CD4-positive, alpha-beta T cell treated with Interleukin-17A for 1 hour (primary cell): Measurements from ENCODE around the gene TTLL12.

ENCODE experiments used
- DNase-seq: peaks from one replicate; pipeline ENCODE4 v3.0.0-alpha.2; 2020

The TTLL12 gene

DNA sequence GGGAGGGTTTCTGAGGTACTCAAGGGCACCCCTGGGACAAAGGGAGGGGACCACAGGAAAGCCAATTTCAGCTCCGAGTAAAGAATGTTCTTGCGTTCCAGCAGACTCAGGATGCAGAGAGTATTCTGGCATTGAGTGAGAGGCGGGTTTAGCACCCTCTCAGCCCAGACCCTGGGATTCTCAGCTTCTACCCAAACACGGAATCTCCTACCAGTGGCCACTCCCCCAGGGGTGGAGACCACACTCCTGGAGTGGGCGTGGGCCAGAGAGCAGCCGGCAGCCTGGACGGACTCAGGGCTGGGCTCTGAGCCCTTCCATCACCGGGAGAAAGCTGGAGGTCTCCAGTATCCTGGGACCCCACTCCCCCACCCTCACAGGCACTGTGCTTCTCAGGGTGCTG is 26.1 kb upstream of the TTLL12 start:
- no peak for DNase-seq

DNA sequence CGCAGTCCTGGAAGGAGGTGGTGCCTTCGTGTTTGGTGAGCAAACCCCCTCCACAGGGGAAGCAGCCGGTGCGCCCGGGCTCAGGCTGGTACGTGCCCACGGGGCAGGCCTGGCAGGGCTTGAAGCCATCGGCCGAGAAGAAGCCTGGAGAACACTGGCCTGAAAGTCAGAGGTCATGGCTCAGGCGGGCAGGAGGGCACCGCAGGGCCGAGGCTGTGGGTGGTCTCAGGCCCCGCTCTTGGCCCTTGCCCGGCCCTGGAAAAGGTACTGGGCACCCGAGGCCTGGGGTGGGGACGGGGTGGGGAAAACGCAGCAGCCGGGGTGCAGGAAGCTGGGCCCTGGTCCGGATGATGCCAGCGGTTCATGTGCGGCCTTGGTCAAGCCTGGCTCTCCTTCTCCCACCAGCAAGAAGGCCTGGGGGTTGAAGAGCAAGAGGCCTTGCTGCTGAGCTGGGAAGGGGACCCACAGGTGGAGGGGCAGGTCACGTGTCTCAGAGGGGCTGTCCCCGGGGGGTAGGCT is 25.6 kb upstream of the TTLL12 start:
- no peak for DNase-seq

DNA sequence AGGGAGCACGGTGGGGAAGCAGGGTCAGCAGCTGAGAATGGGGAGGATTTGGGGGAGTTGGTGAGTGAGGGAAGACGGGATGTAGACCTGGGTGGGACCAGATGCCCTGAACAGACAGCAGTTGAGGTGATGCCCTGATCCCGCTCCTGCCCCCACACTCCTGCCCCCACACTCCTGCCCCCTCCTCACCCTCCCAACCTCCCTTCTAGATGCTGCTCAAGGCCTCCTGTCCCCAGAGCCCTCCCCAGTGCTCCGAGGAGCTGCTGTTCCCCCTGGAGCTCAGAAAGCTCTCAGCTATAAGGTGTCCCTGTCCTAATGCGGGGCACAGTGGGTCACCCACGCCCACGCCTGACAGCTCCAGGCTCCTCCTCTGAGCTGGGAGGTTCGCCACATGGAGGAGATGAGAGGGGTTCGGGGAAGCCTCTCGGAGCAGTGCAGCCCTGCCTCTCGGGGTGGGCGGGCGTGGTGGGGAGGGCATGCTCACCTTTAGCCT is 25.1 kb upstream of the TTLL12 start:
- no peak for DNase-seq

DNA sequence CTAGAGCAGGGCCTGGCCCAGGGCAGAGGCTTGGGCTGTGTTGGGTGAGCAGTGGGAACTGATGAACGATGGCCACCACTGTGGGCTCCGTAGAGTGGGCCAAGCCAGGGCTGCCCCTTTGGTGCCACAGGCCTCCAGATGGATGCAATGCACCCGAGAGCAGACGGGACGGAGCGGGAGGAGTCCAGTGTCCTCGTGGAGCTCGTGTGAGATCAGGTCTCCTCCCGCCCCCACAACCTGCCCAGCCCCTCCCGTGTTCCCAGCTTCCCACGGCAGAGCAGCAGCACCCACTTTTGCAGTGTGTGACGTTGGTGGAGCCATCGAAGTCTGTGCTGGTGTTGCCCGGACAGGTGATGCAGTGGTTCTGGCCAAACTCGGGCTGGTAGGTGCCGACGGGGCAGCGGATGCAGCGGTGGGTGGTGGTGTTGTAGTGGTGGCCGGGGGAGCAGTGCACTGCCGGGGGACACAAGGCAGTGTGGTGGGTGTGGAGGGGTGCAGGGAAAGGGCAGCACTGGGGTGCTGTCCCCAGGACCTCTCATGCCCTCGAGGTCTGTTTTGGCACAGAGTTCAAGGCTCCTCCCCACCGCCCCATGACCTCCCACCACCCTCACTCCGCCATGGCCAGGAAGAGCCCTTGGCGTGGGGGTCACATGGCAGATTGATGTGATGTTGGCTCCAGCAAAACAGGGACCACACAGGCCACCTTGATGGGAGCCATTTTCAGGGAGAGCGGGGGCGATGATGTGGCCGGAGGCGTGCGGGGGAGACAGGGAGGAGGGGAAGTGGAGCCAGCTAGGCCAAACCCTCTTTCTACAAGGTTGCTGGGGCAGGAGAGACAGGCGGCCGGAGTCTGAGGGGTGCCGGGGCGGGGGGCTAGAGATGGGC is 23.9 kb upstream of the TTLL12 start:
- DNase-seq, result no peak

DNA sequence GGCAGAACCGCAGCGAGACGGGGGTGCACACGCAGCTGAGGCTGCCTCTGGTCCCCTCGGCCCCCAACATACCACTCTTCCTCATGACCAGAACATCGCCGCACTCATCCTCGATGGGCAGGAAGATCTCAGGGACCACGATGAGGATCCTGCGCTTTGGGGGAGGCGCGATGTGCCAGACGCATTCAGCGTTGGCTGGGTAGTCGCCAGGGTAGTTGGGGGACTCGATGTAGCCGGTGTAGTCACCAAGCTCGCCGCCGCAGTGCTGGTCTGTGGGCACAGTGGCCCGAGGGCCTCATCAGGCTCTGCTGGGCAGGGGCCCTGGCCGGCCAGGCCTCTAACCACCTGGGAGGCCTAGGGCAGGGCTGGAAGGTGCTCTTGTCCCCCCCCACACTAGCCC is 23.0 kb upstream of the TTLL12 start:
- DNase-seq, result no peak

DNA sequence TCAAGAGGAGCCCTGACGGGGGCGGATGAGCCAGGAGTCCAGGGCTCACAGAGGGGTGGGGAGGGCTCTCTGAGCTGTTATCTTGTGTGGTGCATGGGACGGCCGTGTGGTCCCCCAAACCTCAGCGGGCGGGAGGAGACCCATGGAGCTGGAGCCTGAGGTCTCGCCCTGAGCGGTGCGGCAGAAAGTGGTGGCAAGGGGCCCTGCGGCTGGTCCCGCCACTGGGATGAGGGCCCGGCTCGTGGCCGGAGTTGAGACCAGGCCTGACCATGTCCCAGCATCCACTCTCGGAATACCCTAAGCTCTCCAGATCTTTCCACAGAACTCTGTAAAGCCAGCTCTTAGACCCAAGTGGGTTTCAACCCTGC is 22.6 kb upstream of the TTLL12 start:
- no peak for DNase-seq

DNA sequence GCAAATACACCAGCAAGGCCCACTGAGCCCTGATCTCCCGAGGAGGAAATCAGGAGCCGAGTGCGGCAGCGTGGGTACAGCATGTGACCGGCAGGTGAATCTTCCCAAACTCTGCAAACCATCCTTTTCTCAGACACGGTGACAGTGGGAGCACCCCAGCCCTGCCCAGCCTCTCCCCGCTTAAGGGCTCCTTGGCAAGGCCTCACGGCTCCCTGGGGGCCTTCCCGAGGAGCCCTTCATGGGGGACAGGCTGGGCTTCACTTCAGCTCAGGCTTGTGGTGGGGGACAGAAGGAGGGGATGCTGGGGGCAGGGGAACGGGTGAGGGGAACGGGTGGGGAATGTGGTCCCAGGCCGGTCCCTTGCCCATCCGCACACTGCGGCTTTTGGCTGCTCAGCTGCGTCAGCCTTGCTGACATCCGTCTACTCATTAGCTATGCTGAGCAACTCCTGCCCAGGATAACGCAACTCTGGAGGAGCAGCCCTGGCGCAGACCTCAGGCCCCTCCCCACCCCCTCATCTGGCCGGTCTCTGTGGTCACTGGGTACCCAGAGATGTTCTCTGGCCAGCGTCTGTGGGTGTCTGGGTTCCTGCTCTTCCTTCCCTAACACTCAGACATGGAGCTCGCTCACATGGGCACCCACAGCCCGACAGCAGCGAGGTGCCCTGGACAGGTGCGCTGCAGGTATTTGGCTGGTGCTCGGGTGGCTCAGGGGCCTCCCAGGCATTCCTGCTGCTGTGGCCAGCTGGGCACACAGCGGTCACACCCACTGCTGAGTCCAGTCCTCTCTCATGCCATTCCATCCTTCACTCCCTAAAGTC is 22.0 kb upstream of the TTLL12 start:
- no peak for DNase-seq

DNA sequence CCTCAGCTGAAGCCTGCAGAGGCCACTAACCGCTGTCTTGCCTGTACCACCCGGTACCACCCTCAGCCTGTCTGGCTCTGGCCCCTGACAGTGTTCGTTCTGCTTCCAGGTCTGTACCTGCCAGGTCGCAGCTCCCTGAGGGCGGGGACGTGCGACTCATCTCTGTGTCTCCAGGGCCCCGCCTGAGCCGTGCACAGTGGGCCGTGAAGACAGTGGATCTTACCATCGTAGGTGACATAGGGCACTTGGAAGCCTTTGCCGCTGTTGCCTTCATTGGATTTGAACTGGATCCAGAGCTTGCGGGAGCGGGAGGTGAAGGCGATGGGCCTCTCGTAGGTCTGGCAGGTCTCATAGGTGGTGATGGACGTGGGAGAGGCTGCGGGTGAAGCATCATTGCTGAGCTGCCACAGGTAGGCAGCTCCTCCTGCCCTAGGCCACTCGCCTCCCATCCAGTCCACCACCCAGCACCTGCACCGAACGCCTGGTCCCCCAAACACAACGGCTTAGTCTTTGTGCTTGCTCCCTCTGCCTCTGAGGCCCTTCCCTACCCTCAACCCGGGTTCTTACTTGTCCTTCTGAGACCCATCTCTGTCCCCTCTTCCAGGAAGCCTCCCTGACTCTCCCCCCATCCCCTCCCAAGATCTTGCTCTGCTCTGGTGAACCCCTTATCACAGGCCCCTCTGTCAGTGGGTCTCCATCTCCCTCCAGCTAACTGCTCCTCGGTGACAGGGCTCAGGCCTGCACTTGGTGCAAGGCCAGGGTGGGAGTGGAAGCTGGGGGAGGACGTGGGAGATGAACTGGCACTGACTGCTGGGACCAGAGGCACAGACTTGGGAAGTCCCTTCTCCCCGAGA is 21.1 kb upstream of the TTLL12 start:
- no peak for DNase-seq

DNA sequence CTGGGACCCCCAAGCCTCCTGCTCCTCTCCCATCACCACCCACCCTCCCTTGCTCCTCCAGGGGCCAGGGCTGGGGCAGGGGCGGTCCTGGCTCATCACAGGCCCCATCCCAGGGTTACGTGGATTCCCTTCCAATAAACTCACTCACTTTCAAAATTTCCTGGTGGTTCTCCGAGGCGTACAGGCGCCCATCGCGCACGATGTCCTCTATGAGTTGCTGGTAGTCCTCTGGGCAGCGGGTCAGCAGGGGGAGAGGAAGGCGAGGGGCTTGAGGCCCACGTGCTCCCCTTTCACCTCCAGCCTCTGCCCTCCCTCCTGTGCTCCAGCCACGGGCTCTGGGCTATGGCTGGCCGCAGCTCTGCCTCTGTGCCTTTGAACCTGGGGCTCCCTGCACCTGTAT is 20.5 kb upstream of the TTLL12 start:
- DNase-seq, result no peak

DNA sequence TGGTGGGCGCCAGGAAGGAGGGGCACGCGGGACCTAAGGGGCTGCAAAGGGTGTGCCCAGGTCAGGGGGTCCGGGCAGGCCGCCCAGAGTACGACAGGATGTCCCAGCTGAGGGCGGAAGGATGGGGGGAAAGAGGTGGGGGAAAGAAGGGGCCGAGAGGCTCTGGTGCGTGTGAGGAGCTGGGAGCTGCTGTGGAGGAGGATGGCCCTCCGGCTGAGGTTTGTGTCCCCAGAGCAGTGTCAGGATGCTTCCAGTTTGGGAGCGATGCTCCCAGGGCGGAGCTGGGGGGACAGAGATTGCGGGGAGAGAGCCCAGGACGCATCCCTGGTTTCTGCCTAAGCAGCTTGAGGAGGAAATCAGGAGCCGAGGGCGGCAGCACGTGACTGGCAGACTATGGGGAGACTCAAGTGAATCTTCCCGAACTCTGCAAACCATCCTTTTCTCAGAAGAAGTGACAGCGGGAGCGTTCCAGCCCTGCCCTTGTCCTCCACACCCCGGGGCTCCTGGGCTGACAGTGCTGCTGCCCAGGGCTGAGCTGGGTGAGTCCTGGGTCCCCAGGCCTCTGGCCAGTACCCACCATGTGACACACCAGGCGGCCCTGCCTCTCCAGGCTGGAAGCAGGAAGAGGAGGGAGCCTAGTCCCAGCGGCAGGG is 19.7 kb upstream of the TTLL12 start:
- no peak for DNase-seq

DNA sequence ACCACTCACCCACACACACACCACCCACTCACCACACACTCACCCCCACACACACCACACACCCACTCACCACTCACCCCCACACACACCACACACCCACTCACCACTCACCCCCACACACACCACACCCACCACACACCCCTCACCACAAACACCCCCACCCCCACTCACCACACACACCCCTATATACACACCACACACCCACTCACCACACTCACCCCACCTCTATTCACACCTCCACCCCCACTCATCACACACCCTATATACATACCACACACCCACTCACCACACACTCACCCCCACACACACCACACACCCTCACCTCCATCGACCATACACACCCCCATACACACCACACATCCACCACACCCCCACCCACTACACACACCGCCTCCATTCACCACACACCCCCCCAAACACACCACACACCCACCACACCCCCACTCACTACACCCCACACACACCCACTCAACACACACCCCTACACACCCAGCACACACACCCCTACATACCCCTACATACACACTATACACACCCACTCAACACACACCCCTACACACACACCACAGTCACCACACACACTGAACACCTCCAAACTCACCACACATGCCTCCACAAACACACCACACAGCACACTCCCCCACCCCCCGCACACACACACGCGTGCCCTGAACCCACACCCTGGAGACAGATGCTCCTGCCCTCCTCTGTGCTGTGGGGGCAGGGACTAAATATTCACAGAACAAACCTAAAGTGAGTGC is 19.0 kb upstream of the TTLL12 start:
- DNase-seq, result peak; percentile 59

DNA sequence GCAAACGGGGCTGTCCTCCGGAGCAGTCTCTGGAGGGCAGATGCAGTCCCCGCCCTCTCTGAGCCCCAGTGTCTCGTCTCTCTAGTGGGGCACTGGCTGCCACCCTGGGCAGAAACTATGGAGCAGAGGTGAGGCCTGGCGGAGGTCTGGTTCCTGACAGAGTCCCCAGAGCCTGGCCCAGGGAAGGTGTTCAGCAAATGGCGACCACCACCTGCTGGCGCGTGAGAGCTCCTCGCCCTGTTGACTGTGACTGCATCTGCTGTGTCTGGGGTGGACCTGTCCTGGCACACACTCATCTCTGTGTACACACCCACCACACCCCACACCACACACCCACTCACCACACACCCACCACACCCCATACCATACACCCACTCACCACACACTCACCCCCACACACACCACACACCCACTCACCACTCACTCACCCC is 18.3 kb upstream of the TTLL12 start:
- peak; percentile 41 for DNase-seq

DNA sequence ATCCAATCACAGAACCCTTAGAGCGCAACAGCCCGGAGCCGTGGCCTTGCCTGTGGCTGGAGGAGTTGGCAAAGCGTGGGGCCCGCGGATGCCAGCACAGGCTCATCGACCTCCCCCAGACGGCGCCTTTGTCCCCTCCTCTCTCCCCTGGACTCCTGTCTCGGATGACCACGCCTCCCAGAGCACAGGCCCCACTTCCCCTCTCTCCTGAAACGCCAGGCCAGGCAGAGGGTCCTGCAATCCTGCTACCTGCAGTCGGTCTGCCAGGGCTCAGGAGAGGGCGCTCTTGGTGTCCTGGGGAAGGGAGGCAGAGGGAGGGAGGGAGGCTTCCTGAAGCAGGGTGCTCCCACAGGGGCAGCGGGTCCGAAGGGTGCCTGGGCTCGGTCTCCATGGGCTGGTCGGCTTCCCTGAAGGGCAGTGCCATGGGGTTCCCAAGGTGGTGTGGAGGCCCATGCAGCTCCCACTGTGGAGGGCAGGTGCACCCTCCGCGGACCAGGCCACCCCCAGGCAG is 16.6 kb upstream of the TTLL12 start:
- no peak for DNase-seq

DNA sequence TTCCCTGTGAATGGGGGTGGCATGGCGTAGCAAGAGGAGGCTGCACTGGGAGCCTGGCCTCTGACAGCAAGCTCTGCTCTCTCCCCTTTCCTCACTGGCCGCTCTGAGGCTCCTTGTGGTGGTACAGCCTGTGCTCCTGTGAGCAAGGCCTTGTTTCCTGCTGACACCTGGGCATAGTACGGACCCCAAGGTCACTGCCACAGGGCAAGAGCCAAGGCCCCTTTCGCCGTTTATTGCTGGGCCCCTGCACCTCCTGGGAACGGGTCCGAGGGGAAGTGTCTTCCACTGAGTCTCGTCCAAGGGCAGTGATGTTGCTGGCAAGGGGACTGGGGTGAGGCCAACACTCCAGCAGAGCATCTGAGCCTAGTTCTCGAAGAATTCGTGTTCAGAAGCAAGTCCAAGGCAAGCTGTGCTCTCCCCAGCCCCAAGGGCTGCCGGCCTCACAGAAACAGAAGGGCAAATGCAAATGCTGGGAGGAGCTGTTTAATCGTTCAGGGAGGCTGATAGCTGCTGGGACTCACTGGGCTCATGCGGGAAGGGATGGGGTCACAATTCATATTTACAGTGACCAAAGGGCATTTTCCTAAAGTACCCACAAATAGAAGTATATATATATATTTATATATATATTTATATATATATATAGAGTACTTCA is 15.9 kb upstream of the TTLL12 start:
- no peak for DNase-seq

DNA sequence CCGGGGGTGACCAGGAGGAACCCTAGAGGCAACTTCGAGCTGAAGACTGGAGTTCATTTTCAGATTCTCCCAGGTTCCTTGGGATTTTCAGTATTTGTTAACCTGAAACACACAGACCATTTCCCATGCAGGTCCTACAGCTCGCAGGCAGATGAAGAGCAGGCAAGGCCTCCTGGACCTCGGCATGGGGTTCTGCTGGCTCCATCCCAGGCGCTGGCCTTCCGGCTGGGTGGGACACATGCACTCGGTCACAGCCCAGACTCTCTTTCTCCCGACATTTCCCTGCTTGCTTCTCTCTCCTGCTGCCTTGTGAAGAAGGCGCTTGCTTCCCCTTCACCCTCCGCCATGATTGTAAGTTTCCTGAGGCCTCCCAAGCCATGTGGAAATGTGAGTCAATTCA is 15.4 kb upstream of the TTLL12 start:
- no peak for DNase-seq

DNA sequence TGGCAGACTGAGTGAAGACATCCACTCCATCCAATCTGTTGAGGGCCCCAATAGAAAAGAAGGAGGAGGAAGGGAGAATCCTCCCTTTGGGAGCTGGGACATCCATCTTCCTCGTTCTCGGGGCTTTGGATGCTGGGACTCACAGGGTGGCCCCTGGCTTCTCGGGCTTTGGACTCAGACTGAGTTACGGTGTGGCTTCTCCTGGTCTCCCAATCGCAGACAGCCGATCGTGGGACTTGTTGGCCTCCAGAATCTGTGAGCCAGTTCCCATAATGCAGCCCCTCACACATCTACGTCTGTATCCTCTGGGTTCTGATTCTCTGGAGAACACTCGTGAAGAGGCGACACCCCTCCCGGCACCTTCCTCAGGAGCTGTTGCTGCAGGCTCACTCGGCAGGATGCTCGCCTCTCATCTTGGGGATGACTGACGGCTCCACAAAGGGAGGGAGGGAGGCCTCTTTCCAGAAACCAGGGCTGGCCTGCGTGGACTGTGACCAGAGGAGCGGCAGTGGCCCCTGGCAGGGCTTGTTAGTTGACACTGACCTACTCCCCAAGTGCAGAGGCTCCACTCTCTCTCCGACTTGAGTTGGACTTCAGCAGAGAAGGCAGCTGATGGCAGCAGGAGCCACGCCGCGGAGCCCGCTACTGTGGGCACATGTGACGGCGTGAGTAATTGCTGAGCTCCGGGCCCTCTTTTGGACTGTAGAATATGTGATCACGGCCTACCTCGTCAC is 14.7 kb upstream of the TTLL12 start:
- no peak for DNase-seq

DNA sequence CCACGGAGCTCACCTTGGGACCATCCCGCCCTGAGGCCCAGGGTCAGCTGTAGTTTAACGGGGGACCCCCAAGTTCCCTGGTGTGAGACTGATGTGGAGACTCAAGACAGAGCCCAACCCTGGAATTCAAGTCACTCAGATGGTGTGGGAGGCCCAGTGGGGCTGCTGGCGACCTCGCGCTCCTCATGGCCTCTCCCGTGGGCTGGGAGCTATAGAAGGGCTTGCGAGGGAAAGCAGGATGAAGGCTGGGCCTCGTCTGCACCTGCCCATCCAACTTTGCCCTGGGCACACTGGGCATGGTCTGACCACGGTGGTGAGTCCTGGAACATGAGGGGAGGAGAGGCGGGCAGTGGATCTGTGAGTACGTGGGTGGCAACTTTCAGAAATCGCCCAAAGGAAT is 13.6 kb upstream of the TTLL12 start:
- no peak for DNase-seq

DNA sequence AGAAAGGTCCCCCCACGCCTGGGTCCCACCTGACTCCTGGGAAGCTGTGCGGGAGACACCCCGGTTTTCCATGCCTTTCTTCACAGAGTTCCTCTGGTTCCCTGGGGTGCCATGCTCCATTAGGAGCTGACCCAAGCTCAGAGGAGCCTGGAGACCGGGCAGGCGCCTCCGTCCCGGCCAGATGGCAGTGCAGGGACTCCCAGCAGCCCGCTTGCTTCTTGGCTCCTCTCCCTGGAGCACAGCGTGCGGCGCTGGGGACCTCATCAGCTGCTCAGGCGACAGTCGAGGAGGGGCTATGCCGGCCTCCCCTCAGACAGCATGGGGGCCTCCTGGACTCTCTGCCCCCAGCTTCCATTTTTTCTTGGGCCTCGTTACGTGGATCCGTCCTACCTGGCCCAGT is 13.1 kb upstream of the TTLL12 start:
- no peak for DNase-seq

DNA sequence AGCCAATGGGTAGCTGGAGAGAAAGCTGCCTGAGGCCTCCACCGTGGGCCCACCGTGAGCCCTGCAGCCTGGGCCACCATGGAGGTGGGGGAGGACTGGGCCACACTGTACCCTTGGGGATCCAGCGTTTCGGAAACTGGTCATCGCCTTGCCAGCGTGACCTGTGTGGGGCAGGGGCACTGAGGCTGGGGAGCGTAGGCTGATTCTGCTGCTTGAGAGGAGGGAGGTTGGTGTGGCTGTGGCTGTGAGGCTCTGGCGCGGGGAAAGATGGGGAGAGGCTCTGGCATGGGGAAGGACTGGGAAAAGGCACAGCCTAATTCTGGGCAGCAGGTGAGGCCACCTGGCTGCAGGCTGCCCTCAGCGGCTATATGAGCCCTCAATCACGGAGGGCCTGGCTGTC is 12.6 kb upstream of the TTLL12 start:
- no peak for DNase-seq

DNA sequence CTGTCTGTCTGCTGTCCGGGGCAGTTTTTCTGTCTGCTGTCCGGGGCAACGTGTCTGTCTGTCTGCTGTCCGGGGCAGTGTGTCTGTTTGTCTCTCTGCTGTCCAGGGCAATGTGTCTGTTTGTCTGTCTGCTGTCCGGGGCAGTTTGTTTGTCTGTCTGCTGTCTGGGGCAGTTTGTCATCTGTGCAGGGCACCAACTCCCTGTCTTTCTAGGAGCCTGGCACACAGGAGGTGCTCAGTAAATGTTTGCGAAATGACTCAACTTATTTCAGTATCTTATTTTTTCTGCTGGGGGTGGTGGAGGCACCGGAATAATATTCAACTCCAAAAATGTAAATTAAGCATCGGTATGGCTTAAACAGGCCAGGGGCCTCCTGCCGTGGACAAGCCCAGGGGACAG is 12.0 kb upstream of the TTLL12 start:
- no peak for DNase-seq
